H1 (cell line): Measurements from ENCODE around the gene LDLRAD4. TPM values are rescaled to one million over a fixed set of nuclear protein-coding genes. Genes with fewer than 3 reads are reported as not detected.

Source experiments
- CTCF ChIA-PET: fragments of 300-600 bp; sonication (Branson Sonifier 250); formaldehyde crosslinking; loops from one replicate; lab custom pipeline; 2021; ENCODE audit not compliant: partially characterized antibody; lab: Charles Lee
- POLR2A ChIA-PET: fragments of 300-600 bp; sonication (Branson Sonifier 250); formaldehyde crosslinking; loops from one replicate; lab custom pipeline; 2021; ENCODE audit warnings: inconsistent platforms; ENCODE audit not compliant: partially characterized antibody; lab: Charles Lee
- DNase-seq, 2 experiments: peaks; one replicate each; pipeline versions ENCODE4 v3.0.0 to v3.0.0-alpha.2; 2010 to 2022; ENCODE audit warnings: low spot score in 2 of 2, low read depth in 1 of 2, mixed read lengths in 1 of 2
- FAIRE-seq: peaks from 2 replicates; lab custom pipeline; 2011; peaks lifted over from hg19 to GRCh38; lab: Jason Lieb, UNC
- H2AFZ ChIP-seq: 2 replicates; pipeline ENCODE4 v1.8.1; 2012; ENCODE audit warnings: low read length, inconsistent platforms
- H2AK5ac ChIP-seq: 2 replicates; pipeline ENCODE4 v1.6.1; 2013; ENCODE audit warnings: low read depth, low read length
- H2BK120ac ChIP-seq: replicated peaks from 2 replicates; pipeline ENCODE3; 2013; ENCODE audit warnings: low read depth, low read length, inconsistent platforms
- H2BK12ac ChIP-seq: 2 replicates; pipeline ENCODE4 v1.6.1; 2013; ENCODE audit warnings: low read depth, low read length
- H2BK15ac ChIP-seq: 2 replicates; pipeline ENCODE4 v1.6.1; 2013; ENCODE audit warnings: low read length
- H2BK20ac ChIP-seq: 2 replicates; pipeline ENCODE4 v1.6.1; 2013; ENCODE audit warnings: low read length
- H2BK5ac ChIP-seq: 2 replicates; pipeline ENCODE4 v1.6.1; 2013; ENCODE audit warnings: low read depth, low read length
- H3K14ac ChIP-seq: 2 replicates; pipeline ENCODE4 v1.6.1; 2013; ENCODE audit warnings: inconsistent platforms; ENCODE audit not compliant: insufficient read length
- H3K18ac ChIP-seq: 2 replicates; pipeline ENCODE4 v1.6.1; 2013; ENCODE audit warnings: low read length; ENCODE audit errors: extremely low read depth
- H3K23ac ChIP-seq: 2 replicates; pipeline ENCODE4 v1.6.1; 2013; ENCODE audit warnings: inconsistent platforms; ENCODE audit not compliant: insufficient read length
- H3K23me2 ChIP-seq: 2 replicates; pipeline ENCODE4 v1.6.1; 2013; ENCODE audit warnings: low read depth, low read length
- H3K27ac ChIP-seq: 2 replicates; pipeline ENCODE4 v1.6.1; 2011; ENCODE audit warnings: low read depth, low read length, inconsistent platforms
- H3K27me3 ChIP-seq, 4 experiments: replicated peaks in 1 of 4; 1 replicate in 1 of 4; 2 replicates in 3 of 4; pipeline versions ENCODE4 v1.6.1 to v1.8.1; 2011 to 2013; ENCODE audit warnings: low read length in 3 of 4, mild to moderate bottlenecking in 3 of 4, inconsistent platforms in 2 of 4, mixed read lengths in 2 of 4, moderate library complexity in 1 of 4; ENCODE audit not compliant: control insufficient read depth in 3 of 4, insufficient read depth in 3 of 4; ENCODE audit errors: extremely low read depth in 1 of 4
- H3K36me3 ChIP-seq, 4 experiments: 2 replicates each; pipeline versions ENCODE4 v1.6.1 to v1.8.1; 2011 to 2013; ENCODE audit warnings: mild to moderate bottlenecking in 4 of 4, low read length in 3 of 4, moderate library complexity in 2 of 4, control low read depth in 1 of 4, inconsistent platforms in 1 of 4; ENCODE audit not compliant: insufficient read depth in 4 of 4, control insufficient read depth in 2 of 4
- H3K4ac ChIP-seq: replicated peaks from 2 replicates; pipeline ENCODE3; 2013; ENCODE audit warnings: low read length, low read depth, mixed read lengths, inconsistent platforms; ENCODE audit not compliant: insufficient read length
- H3K4me1 ChIP-seq, 4 experiments: replicated peaks in 1 of 4; 1 replicate in 1 of 4; 2 replicates in 3 of 4; pipeline versions ENCODE4 v1.6.1 to v1.8.1; 2011 to 2013; ENCODE audit warnings: low read length in 3 of 4, inconsistent platforms in 2 of 4, mixed read lengths in 1 of 4; ENCODE audit not compliant: insufficient read depth in 4 of 4, control insufficient read depth in 3 of 4
- H3K4me2 ChIP-seq, 2 experiments: 2 replicates each; pipeline versions ENCODE4 v1.6.1 to v1.8.1; 2011 to 2013; ENCODE audit warnings: low read depth in 2 of 2, low read length in 2 of 2, control low read depth in 1 of 2, inconsistent platforms in 1 of 2, mild to moderate bottlenecking in 1 of 2; ENCODE audit not compliant: insufficient read depth in 1 of 2
- H3K4me3 ChIP-seq, 4 experiments: fragments of 200-600, 300-600 bp in 1 of 4; sonication (generic), shearing (Covaris generic), sonication (Bioruptor Twin) in 1 of 4; 2 replicates each; pipeline versions ENCODE4 v1.5.1 to v1.8.1; 2011 to 2016; ENCODE audit warnings: low read length in 4 of 4, low read depth in 3 of 4, control low read depth in 2 of 4, inconsistent platforms in 2 of 4, mild to moderate bottlenecking in 2 of 4, mixed read lengths in 1 of 4, moderate library complexity in 1 of 4; ENCODE audit not compliant: insufficient read depth in 2 of 4; ENCODE audit errors: extremely low read depth in 1 of 4
- H3K56ac ChIP-seq: replicated peaks from 2 replicates; pipeline ENCODE3; 2013; ENCODE audit warnings: low read depth, mild to moderate bottlenecking, mixed read lengths, low read length, inconsistent platforms; ENCODE audit not compliant: insufficient read length
- H3K79me1 ChIP-seq: 2 replicates; pipeline ENCODE4 v1.6.1; 2013; ENCODE audit warnings: low read depth, low read length, control low read depth
- H3K79me2 ChIP-seq, 2 experiments: 2 replicates each; pipeline versions ENCODE4 v1.6.1 to v1.8.1; 2012 to 2013; ENCODE audit warnings: low read length in 2 of 2, mild to moderate bottlenecking in 2 of 2, inconsistent platforms in 1 of 2; ENCODE audit not compliant: insufficient read depth in 2 of 2, control insufficient read depth in 1 of 2
- H3K9ac ChIP-seq, 4 experiments: replicated peaks in 1 of 4; 1 replicate in 1 of 4; 2 replicates in 3 of 4; pipeline versions ENCODE4 v1.6.1 to v1.8.1; 2011 to 2013; ENCODE audit warnings: low read depth in 3 of 4, low read length in 3 of 4, control low read depth in 2 of 4, mild to moderate bottlenecking in 2 of 4, moderate library complexity in 2 of 4, inconsistent platforms in 1 of 4; ENCODE audit errors: extremely low read depth in 1 of 4
- H3K9me3 ChIP-seq, 2 experiments: 2 replicates each; pipeline versions ENCODE4 v1.6.1 to v1.8.1; 2012 to 2013; ENCODE audit warnings: mild to moderate bottlenecking in 2 of 2, moderate library complexity in 2 of 2, control low read depth in 1 of 2, inconsistent platforms in 1 of 2, low read depth in 1 of 2, low read length in 1 of 2, mixed read lengths in 1 of 2; ENCODE audit not compliant: insufficient read depth in 2 of 2
- H4K20me1 ChIP-seq, 2 experiments: replicated peaks in 1 of 2; 2 replicates each; pipeline versions ENCODE3 to v1.8.1; 2011 to 2013; ENCODE audit warnings: inconsistent platforms in 2 of 2, low read length in 2 of 2, mild to moderate bottlenecking in 1 of 2; ENCODE audit not compliant: insufficient read depth in 2 of 2, control insufficient read depth in 1 of 2
- H4K5ac ChIP-seq: 2 replicates; pipeline ENCODE4 v1.6.1; 2013; ENCODE audit warnings: low read length, low read depth, mixed read lengths, inconsistent platforms; ENCODE audit not compliant: insufficient read length
- H4K8ac ChIP-seq: 2 replicates; pipeline ENCODE4 v1.8.0; 2013; ENCODE audit warnings: mild to moderate bottlenecking, moderate library complexity, low read length, inconsistent platforms; ENCODE audit not compliant: insufficient read depth; ENCODE audit errors: extremely low read depth
- H4K91ac ChIP-seq: replicated peaks from 2 replicates; pipeline ENCODE3; 2013; ENCODE audit warnings: low read length, mixed read lengths, inconsistent platforms; ENCODE audit not compliant: insufficient read length
- BRCA1 ChIP-seq: IDR thresholded peaks from 2 replicates; pipeline ENCODE4 v1.6.1; 2012; ENCODE audit warnings: low read depth, low read length, improper control_type of control experiment
- CBX8 ChIP-seq: fragments of 300-800, 300-1000 bp; sonication (generic); IDR thresholded peaks from 2 replicates; pipeline ENCODE4 v1.7.1; 2016; ENCODE audit warnings: low read depth, low read length, borderline replicate concordance
- CEBPB ChIP-seq: IDR thresholded peaks from 2 replicates; pipeline ENCODE4 v1.6.1; 2012; ENCODE audit warnings: low read depth, low read length
- CHD2 ChIP-seq: IDR thresholded peaks from 2 replicates; pipeline ENCODE4 v1.6.1; 2012; ENCODE audit warnings: low read length, improper control_type of control experiment
- HDAC6 ChIP-seq: IDR thresholded peaks from one replicate; pipeline ENCODE4 v1.7.1; 2012; ENCODE audit warnings: low read depth, mild to moderate bottlenecking, inconsistent platforms, low read length, moderate library complexity
- JUND ChIP-seq: IDR thresholded peaks from 2 replicates; pipeline ENCODE4 v1.6.1; 2011; ENCODE audit warnings: mild to moderate bottlenecking, improper control_type of control experiment, low read length
- KDM1A ChIP-seq: fragments of 200-600, 300-600 bp; sonication (generic); IDR thresholded peaks from 2 replicates; pipeline ENCODE4 v1.7.1; 2016; ENCODE audit warnings: mild to moderate bottlenecking, low read length, borderline replicate concordance
- NRF1 ChIP-seq: IDR thresholded peaks from 2 replicates; pipeline ENCODE4 v1.6.1; 2011; ENCODE audit warnings: mild to moderate bottlenecking, low read depth, low read length, improper control_type of control experiment
- POU5F1 ChIP-seq: IDR thresholded peaks from 2 replicates; pipeline ENCODE4 v1.6.1; 2011; ENCODE audit warnings: low read depth, mild to moderate bottlenecking, low read length, moderate library complexity
- RXRA ChIP-seq: IDR thresholded peaks from 2 replicates; pipeline ENCODE4 v1.6.1; 2011; ENCODE audit warnings: low read depth, mild to moderate bottlenecking, low read length, moderate library complexity; ENCODE audit not compliant: insufficient read depth
- SP1 ChIP-seq: IDR thresholded peaks from 2 replicates; pipeline ENCODE4 v1.6.1; 2011; ENCODE audit warnings: low read depth, low read length
- SP2 ChIP-seq: IDR thresholded peaks from 2 replicates; pipeline ENCODE4 v1.6.1; 2012; ENCODE audit warnings: mild to moderate bottlenecking, low read length, inconsistent platforms
- TCF12 ChIP-seq: IDR thresholded peaks from 2 replicates; pipeline ENCODE4 v1.6.1; 2011; ENCODE audit warnings: low read depth, mild to moderate bottlenecking, low read length
- ZNF274 ChIP-seq: IDR thresholded peaks from 2 replicates; pipeline ENCODE4 v1.7.0; 2012; ENCODE audit warnings: low read length, borderline replicate concordance; ENCODE audit errors: extremely low read depth
- WGBS, 2 experiments: shearing (Covaris generic) in 1 of 2; methylation state at CpG; one replicate each; pipeline versions ENCODE4 v1.1.6 to v1.1.7; 2013 to 2015; ENCODE audit warnings: low lambda C conversion rate in 2 of 2, mixed read lengths in 2 of 2, inconsistent platforms in 1 of 2, low coverage in 1 of 2, missing lambda C conversion rate in 1 of 2; ENCODE audit not compliant: insufficient replicate concordance in 2 of 2, insufficient coverage in 1 of 2, insufficient read length in 1 of 2; ENCODE audit errors: extremely low coverage in 1 of 2, missing lambda C conversion rate in 1 of 2; 5-methylcytosine and 5-hydroxymethylcytosine counted together
- polyA plus RNA-seq, 7 experiments: library from polyadenylated mRNA; depleted of rRNA in 3 of 7; stranded (reverse) in 5 of 7; unstranded in 2 of 7; fragments of >200 nt in 5 of 7; fragments of 200-250 nt in 2 of 7; gene quantifications; 1 replicate in 5 of 7; 2 replicates in 1 of 7; 4 replicates in 1 of 7; pipeline versions ENCODE4 v1.2.1 to v1.2.3, GENCODE V29; 2011 to 2013; ENCODE audit warnings: missing spikeins in 2 of 7, mixed read lengths in 2 of 7
- total RNA-seq: library from RNA; stranded (reverse); fragmentation: NEBNext Ultra II Directional; extraction: Animal tissue kit (Norgen Biotek cat#: 25700); gene quantifications from 2 replicates; pipeline ENCODE4 v1.2.1, GENCODE V29; 2021

Gene LDLRAD4
- total and polyA plus RNA-seq, 2 of the 8 experiments (the other 6 are each of a cell fraction or from before 2014, with no cell fraction given), result 0.77 to 1.4 TPM

DNA sequence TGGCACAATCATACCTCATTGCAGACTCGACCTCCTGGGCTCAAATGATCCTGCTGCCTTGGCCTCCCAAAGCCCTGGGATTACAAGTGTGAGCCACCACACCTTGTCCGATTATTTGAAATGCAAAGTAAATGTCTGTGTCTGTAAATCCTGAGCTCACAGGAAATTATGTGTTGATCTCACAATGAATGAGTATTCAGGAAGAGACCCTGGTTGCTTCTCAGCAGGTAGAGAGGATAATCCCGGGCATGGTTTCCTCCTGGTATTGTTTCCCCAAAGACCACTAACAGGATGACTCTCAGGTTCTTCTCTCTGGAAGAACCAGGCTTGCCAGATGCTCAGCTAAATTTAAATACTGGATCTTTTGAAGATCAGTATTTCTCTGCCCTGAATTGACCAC is 147.6 kb downstream of the LDLRAD4 start:
- H3K27ac ChIP-seq, result no peak overlapping the region
- H3K18ac ChIP-seq, result no peak overlapping the region
- no peaks in the 10 kb centered on the region for H3K79me1 ChIP-seq
- no peak overlapping the region for H4K91ac ChIP-seq
- no peak overlapping the region for H2BK15ac ChIP-seq
- no peak overlapping the region for H3K9ac ChIP-seq
- DNase-seq (no peak), FAIRE-seq (no peak)
- no peaks in the 10 kb centered on the region for H3K23me2 ChIP-seq
- no peak for TF ChIP-seq ZNF274
- TF ChIP-seq NRF1, result no peak
- no peak for TF ChIP-seq CHD2
- TF ChIP-seq HDAC6, result no peak
- no peak for TF ChIP-seq TCF12
- TF ChIP-seq KDM1A, result no peak
- TF ChIP-seq JUND, result no peak
- no peak for TF ChIP-seq CBX8
- no peak for TF ChIP-seq CEBPB
- TF ChIP-seq SP1, result no peak
- no peak for TF ChIP-seq RXRA
- TF ChIP-seq BRCA1, result no peak
- no peak for TF ChIP-seq POU5F1
- no peak for TF ChIP-seq SP2
- no peaks in the 10 kb centered on the region for H4K20me1 ChIP-seq
- H3K4ac ChIP-seq, result no peak overlapping the region
- H3K4me2 ChIP-seq, result no peak overlapping the region
- POLR2A ChIA-PET, result no interaction called here
- H3K23ac ChIP-seq, result no peak overlapping the region
- no peak overlapping the region for H2BK120ac ChIP-seq
- H2AK5ac ChIP-seq, result no peak overlapping the region
- no peaks in the 10 kb centered on the region; a peak in 1 of 7 replicates for H3K27me3 ChIP-seq
- H2BK20ac ChIP-seq, result no peak overlapping the region
- H3K79me2 ChIP-seq, result no peaks in the 10 kb centered on the region
- H3K4me1 ChIP-seq, result peaks cover 0 to 4% (median under 1%) of the 10 kb centered on the region in 4 experiments; a peak in 2 of 7 replicates
- H4K8ac ChIP-seq, result no peak overlapping the region
- no peak overlapping the region for H3K4me3 ChIP-seq
- H3K9me3 ChIP-seq, result no peaks in the 10 kb centered on the region
- H2BK12ac ChIP-seq, result no peak overlapping the region
- no peak overlapping the region for H4K5ac ChIP-seq
- WGBS, 2 experiments, result 69% methylated on average over 3 of the region's 3 CpGs; no CpG with 5 or more reads in 1 of the 2 experiments
- H3K56ac ChIP-seq, result no peak overlapping the region
- no peaks in the 10 kb centered on the region; a peak in 1 of 8 replicates for H3K36me3 ChIP-seq
- CTCF ChIA-PET, result no interaction called here
- no peak overlapping the region for H2AFZ ChIP-seq
- no peak overlapping the region for H2BK5ac ChIP-seq
- no peak overlapping the region for H3K14ac ChIP-seq
